IPS-11a (cell line): ENCODE measurements around the gene SLIT3.

Source experiments
- H3K4me3 ChIP-seq: one replicate; pipeline ENCODE4 v1.5.1; 2013; ENCODE audit warnings: low read depth, low read length, control low read depth

The SLIT3 gene

DNA sequence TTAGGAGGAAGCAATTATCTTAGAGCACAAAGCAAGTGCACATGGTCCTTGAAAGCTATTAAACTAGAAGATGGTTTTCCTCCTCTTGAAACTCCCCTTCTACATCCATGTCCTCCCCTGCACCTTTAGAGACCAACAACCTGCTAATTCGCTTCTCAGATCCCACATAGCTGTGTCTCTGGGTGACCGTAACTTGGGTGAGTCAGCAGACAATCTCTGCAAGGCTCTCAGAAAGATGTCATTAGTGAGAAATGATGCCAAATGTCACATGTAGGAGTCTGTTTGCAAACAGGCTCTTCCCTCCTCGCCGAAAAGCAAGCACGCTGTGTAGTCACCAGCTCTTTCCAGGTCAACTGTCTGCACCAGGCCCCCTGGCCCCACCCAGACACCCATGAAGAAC, 291.8 kb downstream of the SLIT3 start:
- no peak overlapping the region for H3K4me3 ChIP-seq

DNA sequence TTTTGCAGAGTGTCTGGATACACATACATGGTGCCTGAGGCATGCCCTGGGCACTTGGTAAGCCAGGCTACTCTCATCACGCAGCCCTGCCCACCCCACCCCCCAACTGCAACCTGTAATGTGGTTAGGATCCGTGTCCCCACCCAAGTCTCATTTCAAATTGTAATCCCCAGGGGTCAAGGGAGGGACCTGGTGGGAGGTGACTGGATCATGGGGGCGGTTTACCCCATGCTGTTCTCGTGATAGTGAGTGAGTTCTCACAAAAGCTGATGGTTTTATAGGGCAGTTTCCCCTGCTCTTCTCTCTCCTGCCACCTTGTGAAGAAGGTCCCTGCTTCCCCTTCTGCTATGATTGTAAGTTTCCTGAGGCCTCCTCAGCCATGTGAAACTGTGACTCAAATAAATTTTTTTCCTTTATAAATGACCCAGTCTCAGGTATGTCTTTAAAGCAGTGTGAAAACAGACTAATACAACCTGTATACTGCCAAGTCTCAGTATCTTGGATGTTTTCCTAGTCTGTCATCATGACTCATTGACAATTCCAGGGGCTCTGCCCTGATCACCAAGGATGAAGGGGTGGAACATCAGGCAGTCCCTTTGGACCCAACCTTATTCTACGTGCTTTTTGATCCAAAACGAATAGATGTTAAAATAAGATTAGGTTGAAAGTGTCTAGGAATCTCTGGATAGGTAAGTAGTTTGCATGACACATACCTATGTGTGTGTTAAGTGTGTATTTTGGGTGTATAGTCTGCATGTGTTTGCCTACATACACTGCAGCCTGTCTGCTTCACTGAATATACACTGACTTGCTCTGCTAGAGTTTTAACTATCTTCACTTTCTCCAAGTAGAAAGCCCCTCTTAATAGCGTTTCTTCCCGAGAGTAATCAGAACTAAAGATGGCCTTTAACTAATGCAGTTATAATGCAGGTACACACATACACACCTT, 293.8 kb downstream of the SLIT3 start:
- H3K4me3 ChIP-seq = no peak overlapping the region

DNA sequence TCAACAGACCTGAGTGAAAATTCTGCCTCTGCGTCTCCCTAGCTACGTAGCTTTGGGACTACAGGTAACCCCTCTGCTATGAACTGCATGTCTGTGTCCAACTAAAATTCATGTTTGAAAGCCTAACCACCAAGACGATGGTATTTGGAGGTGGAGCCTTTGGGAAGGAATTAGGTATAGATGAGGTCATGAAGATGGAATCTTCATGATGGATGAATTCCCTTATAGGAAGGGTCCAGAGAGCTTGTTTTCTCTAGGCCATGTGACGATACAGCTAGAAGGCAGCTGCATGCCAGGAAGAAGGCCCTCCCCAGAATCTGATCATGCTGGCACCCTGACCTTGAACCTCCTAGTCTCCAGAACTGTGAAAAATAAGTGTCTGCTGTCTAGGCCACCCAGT, 296.4 kb downstream of the SLIT3 start:
- no peak overlapping the region for H3K4me3 ChIP-seq

DNA sequence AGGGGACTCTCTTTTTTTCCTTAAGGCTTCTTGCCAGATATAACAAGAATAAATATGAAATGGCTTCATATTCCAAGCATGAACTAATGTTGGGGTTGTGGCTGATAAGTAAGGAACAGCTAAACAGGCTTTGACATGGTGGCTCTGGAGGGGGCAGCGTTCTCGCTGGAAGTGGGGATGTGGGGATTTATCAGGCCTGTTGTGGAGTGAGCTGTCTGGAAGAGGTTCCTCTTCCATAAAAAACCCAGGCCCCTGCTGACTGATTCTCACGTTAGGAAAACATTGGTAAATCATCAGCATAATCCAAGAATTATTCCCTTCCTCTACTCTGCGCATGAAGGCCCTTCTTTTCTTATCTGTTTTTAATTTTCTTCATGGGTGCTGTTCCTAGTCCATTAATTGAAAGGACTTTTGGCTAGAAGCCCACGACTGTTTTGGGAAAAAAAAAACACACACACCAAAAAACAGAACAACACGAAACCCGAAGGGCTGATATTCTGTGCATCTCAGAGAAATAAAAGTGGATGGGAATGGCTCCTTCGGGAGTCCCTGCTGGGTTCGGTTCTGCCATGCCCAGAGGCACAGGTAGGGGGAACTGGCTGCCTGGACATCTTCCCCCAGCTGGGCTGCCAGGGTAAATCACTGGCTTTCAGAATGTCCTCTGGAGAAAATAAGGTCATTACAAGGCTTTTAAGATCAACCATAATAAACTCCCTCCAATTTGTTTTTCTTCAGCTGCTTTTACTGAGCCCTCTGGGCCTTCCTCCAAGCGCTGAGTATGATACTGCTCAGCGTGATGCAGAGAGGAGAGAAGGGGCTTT, 297.0 kb downstream of the SLIT3 start:
- no peak overlapping the region for H3K4me3 ChIP-seq

DNA sequence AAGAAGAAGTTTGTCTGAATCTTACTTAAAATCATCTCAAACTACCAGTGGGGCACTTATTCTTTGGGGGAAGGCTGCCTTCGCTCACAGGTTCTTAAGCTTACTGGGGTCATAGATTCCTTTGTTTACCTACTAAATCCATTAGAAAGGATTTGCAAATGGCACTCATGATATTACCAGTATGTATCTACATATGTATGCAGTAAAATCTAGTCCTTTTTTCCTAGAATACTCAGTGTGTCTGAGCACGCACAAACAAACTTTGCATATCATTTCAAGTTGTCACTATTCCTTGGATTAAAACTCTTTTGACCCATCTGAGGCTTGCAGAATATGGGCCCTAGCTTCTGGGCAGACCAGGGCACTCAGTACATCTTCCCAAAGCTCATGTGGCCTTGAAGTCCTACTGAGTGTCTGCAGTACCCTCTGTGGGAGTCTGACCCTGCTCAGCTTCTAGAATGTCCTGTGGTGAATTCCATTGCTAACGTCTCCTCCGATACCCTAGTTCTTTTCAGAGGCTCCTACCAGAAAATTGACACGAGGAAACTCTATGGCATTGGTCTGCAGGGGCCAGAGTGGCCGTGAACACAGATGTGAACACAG, 297.9 kb downstream of the SLIT3 start:
- H3K4me3 ChIP-seq = no peak overlapping the region

DNA sequence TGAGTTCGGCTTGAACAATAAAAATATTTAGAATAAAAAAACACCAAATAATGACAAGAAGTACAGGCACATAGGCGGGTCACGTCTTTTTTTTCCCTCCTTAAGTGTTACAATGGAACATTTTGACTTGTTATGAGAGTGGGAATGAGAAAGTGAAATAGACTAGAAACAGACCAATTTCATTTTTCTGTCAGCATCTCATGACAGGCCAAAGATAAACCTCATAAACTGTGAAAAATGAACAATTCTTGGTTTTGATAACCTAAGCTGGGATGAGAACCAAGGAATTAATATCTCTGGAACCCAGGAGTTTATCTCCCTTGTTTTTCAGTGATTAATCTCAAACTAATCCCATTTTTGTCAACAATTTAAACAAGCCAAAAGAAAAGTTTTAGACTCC, 299.5 kb downstream of the SLIT3 start:
- no peak overlapping the region for H3K4me3 ChIP-seq

DNA sequence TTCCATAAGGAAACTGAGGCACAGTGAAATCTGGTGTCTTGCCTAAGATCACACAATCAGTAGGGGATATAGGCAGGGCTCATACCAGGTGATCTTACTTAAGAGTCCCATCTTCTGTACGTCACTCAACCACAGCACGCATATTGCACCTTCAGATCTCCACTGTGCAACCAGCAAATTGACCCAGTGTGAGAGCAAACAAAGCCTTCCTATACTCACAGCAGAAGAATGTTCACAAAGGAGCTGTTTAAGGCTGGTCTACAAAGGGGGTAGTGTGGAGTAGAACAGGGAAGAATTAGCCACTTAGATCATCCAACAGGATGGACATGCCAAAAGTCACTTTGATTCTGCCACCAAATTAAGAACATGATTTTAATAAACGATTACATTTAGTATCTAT, 305.9 kb downstream of the SLIT3 start:
- no peak overlapping the region for H3K4me3 ChIP-seq

DNA sequence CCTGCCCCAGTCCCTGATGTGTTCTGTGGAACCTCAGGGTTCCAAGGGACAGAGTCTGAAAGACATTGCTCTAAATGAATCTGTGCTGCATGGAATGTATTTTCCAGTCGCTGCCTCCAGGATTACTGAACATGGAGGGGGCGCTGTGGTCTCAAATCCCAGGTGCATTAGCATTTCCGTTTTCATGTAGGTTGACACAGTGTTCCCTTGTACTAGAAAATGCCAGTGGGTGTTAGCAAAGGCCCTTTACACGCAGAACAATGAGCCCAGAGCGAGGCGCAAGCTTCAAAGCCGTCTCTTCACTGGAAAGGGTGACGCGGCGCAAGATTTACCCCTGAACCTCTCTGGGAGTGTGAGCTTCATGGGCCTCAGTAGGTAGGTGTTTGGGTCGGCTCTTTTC, 308.3 kb downstream of the SLIT3 start:
- H3K4me3 ChIP-seq = no peak overlapping the region

DNA sequence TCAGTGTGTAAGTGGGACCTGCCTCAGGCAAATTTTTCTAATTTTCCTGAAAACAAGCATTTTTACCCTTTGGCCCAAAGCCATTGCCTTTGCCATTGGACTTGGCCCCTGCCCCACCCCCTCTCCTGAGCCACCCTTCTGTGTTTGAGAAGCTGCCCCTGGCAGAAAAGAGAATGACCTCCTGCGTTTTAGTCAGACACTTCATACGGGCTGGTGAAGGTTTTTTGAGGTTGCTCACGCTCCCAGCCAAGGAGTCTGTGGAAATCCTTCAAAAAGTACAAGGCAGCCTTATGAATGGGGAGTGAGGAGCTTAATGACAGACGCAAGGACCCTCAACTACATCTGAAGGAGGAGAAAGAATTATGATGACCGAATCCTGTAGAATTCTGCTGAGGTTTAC, 308.9 kb downstream of the SLIT3 start:
- no peak overlapping the region for H3K4me3 ChIP-seq

DNA sequence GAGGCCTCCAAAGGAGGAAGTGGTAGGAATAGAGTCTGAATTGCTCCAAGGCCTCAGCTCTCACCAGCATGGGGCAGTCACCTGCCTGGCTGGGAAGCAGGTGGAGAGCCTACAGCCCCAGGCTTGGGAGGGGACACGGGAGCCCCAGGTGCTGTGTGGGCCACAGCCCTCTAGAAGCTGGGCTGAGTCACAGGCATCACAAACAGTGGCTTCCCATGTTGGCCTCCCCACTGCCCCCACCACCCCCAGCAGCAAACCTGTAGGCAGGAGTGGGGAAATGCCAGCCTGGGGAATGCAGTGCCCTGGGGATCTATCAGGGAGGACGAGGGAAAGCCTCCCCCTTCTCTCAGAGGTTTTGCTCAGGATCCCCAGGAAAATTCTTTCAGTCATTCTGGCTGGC, 309.6 kb downstream of the SLIT3 start:
- no peak overlapping the region for H3K4me3 ChIP-seq

DNA sequence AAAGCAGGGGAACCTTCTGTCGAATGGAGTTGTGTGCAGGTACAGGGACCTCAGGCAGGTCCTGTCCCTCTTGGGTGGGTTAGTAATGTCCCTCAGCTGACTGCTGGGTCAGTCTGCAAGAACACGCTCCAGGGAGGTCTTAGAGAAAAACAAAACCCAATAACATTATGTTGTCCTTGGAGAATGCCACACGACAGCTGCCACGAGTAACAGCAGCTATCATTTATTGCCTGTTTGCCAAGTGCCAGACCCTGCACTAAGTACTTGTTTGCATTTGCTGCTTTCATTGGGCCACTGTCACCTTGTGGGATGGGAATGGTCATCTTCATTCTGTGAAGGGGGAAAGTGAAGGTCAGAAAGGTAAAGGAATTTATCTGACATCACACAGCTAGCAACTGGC, 310.3 kb downstream of the SLIT3 start:
- H3K4me3 ChIP-seq = no peak overlapping the region

DNA sequence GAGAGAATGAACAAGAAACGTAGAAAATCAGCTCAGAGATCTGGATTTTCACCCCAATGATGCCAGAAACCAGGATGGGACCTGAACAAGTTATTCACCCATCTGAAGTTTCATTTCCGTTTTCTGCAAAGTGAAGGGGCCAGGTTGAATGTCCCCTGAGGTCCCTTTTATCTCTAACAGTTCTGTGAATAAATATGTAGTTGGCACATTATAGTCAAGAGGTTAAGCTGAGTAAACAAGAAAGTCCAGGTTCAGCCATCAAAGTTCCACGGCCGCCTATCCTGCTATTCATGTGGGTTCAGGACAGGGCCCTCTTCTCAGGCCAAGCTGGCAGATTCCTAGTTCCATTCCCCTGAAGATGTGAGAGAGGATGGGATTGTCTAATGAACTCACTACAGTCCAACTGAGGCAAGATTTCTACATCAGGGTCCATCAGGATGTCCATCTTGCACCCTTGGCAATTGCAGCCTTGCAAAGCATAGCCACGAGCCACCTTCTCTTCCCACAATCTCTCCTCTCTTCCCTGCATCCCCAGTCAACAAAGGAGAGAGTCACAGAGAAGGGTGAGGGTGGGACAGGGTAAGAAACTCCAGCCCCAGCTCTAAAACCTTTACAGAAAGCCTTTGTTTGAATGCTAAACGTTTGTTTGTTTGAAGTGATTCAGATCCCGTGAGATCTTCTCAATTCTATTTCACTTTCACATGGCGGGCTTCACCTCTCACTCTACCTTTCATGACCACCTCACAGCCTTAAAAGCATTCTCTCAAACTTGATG, 311.0 kb downstream of the SLIT3 start:
- H3K4me3 ChIP-seq = no peak overlapping the region

DNA sequence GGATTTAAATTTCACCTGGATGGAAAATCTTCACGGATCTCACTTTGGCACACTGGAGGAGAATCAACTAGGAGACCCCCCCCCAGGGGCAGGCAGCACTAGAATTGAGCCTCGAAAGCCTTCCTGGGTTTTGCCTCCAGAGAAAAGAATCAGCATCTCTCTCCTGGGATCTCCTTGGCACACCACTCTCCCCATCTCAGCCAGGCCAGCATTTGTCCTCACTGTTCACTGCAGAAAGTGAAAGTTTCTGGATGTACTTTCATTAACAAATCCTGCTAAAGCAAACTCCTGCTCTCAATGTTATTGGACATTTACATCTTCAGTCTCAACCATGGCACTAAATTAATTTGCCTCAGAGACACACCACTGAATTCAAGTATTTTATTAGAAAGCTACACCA, 312.2 kb downstream of the SLIT3 start:
- no peak overlapping the region for H3K4me3 ChIP-seq

DNA sequence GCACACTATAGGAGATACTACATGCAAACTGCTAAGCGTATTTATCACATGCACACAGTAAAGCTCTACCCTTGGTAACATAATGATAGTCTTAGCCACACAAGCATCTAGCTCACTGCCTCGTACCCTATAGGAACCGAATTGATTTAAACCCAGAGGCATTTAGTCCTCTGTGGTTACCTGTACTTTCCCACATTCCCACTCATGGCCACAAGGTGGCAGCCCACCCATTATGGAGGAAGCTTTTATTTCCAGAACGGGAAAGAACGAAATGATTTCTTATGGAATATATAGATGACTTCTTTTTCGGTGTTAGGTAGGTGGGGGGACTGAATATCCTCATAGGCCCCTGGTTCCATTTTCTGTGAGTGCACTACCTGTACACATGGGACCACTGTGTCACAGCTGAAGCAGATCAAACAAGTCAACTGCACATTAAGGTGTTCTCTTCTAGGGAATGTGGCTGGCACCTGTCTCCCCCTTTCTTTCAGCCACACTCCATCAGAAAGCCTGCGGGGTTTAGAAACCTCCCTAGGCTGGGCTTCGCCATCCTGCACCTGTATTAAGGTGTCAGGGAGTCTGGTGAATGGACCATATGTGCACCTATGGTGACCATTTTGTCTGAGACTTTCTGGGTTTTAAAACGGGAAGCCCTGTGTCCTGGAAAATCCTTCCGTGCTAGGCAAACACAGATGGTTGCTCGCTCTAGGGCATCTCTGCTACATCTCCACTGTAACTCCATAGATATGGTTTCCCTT, 313.2 kb downstream of the SLIT3 start:
- H3K4me3 ChIP-seq = no peak overlapping the region

DNA sequence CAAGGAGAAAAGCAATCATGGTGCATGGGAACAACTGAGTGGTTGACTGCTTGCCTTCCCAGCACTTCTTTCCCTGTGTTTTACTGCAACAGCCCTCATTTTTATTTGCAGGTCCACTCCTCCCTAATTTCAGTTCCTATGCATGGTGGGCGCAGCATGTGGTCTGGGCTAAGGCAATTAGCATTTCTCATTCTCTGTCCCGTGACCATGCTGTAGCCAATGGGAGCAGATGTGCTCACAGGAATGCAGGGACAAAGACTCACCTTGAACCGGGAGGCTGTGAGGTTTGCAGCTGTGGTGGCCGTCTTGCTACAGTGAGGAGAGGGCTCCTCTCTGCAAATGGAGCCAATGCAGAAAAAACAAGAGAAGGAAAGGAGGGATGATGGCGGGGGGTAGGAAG, 315.5 kb downstream of the SLIT3 start:
- H3K4me3 ChIP-seq = no peak overlapping the region

DNA sequence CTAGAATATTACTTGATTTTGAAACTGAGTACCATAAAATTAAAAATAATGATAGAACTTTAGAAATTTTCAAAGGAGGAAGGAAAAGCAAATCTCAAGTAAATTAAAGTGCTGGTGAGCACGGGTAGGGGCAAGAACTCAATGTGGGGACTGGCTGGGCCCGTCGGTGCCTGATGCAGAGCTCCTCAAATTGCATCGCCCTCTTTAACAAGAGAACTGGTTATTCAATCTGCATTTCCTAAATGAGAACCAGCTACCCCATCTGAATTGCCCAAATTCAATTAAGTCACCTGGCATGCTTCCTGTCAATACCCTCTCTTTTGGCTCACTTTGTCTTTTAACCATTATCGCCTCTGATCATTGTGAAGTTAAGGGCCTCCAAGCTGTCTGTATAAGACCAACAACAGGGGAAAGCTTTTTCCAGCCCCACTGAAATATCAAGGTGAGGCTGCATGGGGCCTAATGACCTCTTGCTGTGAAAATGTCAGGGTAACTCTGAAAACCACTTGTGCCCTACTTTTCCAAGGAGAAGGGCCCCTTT, 316.7 kb downstream of the SLIT3 start:
- no peak overlapping the region for H3K4me3 ChIP-seq

DNA sequence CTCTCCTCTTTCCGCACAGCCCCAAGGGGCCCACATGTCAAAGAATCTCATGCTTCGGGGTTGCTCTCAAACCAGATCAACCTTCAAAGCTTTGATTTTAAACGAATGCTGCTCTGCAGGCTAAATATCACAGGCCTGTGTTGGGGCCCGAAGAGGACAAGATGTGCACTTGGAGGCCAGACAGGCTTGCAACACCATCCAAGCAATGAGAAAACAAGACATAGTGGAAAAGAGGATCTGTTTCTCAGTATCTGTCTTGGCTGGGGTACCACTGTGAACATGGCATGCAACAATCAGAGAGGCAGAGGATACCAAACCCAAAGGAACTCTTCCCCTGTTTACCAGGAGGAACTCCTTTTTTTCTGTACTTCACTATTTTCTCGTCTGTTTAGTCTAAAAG, 321.8 kb downstream of the SLIT3 start:
- no peak overlapping the region for H3K4me3 ChIP-seq

DNA sequence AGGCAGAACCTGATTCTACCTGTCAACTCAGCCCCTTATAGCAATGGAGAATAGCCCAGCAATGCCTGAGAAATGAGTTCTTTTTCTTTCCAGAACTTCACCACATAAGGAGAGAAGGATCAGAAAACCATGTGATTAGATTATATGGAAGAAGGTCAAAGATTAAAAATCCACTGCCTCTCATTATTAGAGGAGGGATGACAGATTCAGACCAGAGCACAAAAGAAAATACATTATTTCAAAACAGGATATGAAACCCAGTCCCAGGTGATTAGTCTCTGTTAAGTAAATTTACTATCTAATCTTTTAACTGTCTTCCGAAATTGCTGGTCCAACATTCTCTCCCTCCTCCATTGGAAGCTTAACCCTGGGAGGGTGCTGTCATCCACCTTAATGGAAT, 322.4 kb downstream of the SLIT3 start:
- no peak overlapping the region for H3K4me3 ChIP-seq

DNA sequence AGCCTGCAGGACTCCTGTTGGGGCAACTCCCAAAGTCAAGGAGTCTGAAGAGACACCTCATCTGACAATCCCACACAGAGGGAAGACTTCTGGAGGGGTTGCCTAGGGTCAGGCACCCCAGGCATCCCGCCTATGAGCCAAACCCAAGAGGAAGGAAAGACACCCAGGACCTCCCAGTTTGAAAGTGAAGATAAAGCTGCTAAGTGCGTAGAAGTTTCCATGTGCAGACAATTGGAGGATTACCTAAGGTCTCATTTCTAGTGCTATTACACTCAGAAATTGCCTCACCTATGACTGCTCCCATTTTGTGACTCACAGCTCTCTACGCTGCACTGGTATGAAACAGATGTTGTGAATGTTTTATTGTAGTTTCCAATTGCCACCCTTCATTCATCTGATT, 322.9 kb downstream of the SLIT3 start:
- no peak overlapping the region for H3K4me3 ChIP-seq
